ENCODE measurements around the gene PRKCA. TPM values are rescaled to one million over a fixed set of nuclear protein-coding genes. Genes with fewer than 3 reads are reported as not detected.
"Not testable (repeated sequence)": the region's sequence is repeated elsewhere in the genome, so short reads cannot be mapped to it uniquely, and the experiment has no call there.

PRKCA gene
- polyA plus RNA-seq, 4 donors: 19.9 to 27.8 (median 24.5) TPM

DNA sequence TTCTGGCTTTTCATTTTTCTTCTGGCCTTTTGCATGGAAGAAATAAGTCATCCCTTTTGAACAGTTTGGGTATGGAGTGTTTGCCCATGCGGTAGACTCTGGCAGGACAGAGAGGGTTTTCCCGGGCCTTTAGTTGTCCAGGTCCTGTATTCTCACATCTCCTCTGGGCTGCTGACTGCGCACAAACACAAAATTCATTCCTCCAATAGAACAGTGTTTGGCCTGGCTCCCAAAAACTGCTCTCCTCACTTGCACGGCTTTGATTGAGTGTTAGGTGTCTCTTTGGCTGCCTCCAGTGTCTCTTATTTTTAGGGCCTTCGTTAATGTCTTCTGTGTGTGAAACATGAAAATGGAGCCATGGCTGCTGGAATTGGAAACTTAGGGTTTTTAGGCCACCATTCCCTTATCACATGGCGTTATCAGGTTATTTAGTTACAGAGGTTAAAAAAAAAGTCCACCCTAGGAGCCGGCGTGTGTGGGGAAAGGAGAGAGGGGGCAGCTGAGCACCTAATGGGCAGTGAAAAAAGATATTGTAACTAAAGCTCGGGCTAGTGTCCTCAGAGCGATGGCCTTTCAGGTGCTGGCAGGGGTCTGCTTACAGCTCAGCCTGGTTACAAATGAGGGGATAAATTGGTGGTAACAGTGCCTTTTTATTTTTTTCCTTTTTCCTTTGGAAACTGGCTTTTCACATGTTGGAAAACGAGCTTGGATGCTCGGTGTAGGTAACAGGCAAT, 47.3 kb downstream of the PRKCA start:
- no peak for DNase-seq (ENCODE audit: low read depth in 4 of 4, low spot score in 2 of 4)

DNA sequence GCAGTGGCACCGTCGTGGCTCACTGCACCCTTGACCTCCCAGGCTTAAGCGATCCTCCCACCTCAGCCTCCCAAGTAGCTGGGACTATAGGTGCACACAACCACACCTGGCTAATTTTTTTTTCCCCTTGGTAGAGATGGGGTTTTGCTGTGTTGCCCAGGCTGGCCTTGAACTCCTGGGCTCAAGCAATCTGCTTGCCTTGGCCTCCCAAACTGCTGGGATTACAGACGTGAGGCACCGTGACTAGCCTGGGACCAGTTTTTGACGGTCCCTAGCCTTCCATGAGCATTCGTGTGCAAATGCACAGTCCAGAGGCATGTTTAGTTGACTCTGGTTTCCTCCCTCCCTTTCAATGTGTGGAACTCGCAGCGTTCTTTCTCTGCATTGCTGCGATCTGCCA, 48.2 kb downstream of the PRKCA start:
- not testable (repeated sequence) for DNase-seq (ENCODE audit: low read depth in 4 of 4, low spot score in 2 of 4)

DNA sequence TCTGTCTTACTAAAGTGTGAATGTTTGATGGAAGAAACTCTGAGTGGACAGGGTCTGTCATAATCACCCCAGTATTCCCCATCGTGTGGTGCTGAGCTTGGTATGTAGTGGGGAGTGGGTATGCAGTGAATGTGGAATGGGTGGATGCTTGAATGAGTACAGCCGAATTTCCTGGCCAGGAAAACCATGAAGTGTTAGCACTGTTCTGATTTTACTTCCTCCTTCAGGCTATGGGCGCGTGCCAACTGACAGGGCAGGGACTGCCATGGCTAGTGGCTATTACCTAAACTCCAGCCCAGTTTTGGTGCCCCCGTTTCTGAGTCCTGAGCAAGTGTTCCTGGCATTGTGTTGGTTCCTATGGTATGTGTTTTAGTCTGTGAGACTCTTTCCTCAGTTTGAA, 48.6 kb downstream of the PRKCA start:
- DNase-seq (ENCODE audit: low read depth in 4 of 4, low spot score in 2 of 4): no peak

DNA sequence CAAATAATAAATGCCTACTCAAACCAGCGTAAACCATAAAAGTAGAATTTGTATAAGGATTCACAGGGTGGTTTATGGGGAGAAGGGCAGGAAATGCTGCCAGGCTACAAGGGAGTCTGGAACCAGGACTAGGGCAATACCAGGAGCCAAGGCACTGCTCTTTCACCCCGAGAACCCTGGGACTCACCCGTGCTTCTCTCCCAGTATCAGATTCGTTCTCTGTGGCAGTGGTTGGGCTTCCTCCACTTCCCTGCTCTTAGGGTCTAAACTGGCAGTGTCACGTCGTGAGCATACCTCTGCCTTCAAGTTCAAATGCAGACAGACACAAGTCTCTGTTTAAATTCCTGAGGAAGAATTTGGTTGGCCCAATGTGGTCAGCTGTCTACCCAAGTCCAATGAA, 49.3 kb downstream of the PRKCA start:
- no peak for DNase-seq (ENCODE audit: low read depth in 4 of 4, low spot score in 2 of 4)

DNA sequence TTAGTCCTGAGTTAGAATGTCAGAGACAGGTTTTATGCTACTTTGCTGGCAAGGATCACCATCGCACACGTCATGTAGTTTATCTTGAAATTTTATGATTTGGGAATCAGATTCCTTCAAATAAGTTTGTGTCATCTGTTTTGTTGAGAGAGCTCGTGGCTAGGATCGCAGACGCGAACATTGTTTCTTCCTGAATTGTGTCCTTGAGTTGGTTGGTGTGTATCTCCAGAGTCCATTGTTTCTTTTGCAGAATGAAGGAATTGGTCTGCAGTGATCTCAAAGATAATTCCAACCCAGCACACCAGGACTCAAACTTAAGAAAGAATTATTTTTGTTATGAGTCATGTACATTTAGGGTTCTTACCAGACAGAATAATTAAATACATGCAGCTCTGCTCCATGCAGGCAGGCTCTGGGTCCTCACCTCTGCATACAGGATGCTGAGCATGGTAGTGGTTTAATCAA, 51.6 kb downstream of the PRKCA start:
- no peak for DNase-seq (ENCODE audit: low read depth in 4 of 4, low spot score in 2 of 4)

DNA sequence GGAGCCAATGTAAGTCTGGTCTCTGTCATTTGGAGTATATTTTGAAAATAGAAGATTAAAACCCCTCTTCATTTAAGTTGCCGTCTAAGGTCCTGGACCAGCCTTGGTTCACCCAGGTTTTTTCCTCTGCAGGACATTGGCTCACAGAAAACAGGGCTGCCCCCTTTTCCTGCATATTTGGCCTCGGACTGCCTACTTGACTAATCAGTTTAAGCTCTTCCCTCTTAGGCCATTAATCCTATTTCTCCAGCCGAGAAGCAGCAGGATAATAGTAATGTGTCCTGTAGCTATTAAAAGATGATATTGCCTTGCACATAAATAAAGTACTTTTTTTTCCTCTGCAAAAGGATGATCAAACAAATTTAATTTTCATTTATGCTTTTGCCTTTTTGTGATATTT, 52.1 kb downstream of the PRKCA start:
- DNase-seq (ENCODE audit: low read depth in 4 of 4, low spot score in 2 of 4): no peak

DNA sequence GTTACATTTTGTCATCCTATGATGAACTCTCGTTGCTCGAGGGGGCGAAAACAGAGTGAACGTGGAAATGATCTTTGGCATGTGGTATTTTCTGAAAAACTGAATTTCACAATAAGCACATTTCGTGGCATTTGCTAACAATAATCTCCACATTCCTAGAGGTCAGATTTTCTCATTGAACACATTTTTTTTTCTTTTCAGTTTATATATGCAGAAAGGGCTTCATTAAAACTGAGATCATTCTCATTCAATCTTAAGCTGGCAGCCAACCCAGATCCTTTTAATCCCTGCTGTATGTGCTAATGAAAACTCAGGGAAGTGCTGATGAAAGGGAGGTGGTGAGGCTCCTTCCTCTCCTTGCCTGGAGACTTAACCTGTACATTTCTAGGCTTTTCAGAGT, 52.6 kb downstream of the PRKCA start:
- no peak for DNase-seq (ENCODE audit: low read depth in 4 of 4, low spot score in 2 of 4)

DNA sequence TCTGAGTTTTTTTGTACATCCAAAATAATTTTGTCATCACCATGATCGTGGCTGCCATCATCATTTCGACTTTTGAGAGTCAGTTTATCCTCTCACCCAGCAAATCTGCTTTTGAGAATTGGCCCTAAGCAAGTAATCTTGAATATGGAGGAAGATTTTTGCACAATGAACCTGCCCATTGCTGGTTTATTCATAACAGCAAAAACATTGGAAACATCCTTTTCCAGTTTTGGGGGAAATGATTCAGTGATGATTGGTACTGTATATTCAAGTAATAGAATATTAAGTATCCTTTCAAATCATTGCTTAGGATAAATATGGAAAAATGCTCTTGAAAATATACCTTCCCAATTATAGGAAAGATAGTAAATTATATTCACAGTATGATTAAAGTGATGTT, 53.1 kb downstream of the PRKCA start:
- DNase-seq (ENCODE audit: low read depth in 4 of 4, low spot score in 2 of 4): no peak

DNA sequence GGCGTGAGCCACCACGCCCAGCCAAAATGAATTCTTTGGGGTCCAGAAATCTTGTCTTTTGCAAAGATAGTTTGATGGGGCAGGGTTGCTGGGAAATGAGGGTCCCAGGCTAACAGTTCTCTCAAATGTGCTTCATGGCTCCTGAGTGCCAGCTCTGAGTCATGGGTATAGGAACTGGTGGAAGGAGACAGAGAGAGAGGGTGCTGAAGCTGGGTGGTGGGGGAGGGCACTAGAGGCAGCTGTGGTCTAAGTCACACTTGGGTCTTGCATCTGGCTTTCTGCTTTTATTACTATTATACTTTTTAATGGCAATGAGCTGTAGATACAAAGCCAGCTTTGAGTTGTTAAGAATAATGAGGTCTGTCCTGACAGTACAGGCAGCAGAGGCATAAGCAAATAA, 54.6 kb downstream of the PRKCA start:
- DNase-seq (ENCODE audit: low read depth in 4 of 4, low spot score in 2 of 4): no peak

DNA sequence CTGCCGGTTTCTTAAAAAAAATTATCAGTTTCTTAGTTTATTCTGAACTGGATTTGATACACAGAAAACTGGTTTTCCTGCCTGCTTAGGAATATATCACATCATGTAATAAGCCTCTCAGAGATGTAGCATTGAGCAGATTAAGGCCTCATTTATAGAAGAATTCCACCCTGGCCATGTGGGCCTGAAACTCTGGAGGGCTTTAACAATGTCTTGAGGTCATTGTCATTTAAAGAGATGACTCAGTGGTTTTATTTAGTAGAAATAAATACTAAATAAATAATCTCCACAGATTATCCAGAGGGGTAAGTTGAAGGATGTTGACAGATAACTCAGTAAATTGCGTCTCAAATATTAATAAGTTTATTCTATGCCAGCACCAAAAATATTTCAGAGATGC, 56.9 kb downstream of the PRKCA start:
- DNase-seq (ENCODE audit: low read depth in 4 of 4, low spot score in 2 of 4): no peak

DNA sequence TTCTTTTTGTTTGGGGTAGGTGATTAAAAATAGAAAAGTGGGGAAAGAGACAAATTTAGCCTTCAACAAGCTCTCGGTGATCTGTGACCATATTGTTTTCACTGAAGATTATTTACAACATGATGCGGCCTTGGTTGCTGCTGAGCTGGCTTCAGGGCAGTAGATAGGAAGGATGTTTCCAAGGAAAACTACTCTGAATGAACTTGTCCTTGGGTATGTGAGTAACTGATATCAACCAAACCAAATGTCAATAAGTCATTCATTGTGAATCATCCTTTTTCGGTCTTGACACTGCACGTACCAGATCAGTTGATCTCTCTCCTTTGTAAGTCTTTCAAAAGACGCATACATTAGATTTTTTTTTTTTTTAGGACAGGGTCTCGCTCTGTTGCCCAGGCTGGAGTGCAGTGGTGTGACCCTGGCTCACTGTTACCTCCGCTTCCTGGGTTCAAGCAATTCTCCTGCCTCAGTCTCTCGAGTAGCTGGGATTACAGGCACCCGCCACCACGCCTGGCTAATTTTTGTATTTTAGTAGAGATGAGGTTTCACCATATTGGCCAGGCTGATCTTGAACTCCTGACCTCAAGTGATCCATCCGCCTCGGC, 58.6 kb downstream of the PRKCA start:
- DNase-seq (ENCODE audit: low read depth in 4 of 4, low spot score in 2 of 4): not testable (repeated sequence)

DNA sequence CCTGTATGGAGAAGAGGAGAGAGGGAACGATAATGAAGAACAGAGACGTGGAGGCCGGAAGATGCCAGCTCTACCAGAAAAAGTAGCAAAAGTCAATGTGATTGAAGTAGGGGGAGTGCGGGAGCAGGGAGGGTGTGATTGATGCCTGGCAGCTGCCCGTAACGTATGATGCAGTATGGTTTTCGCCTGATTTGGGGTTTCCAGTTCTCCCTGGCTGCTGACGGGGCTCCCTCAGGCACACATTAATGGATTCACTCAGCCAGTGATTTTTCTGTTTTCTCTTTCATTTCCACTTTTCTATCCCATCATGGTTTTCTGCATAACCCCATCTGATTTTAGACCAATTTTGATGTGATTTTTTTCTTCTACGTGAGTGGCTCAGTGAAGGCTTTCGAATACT, 62.1 kb downstream of the PRKCA start:
- no peak for DNase-seq (ENCODE audit: low read depth in 4 of 4, low spot score in 2 of 4)

DNA sequence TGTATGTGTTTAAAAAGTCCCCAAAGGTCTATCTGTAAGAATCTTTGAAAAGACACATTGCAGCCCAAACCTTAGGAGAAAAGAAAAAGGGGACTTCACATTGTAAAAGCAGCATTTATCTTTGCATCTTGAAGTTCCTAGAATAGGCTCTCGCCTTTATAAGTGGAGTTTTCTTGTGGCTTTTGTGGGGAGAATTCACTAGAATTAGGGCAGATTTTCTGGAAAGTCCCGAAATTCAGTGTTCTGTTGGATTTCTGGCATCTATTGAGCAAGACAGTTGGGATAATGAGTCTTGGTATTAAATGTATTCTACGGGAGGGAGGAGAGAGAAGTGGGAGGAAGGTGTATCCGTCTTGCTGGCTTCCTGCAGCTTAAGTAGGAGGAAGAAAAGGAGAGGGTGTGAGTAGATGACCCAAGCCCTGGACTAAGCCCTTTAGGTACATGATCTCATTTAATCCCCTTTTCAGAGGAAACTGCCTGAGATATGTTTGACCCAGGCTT, 62.6 kb downstream of the PRKCA start:
- DNase-seq (ENCODE audit: low read depth in 4 of 4, low spot score in 2 of 4): no peak

DNA sequence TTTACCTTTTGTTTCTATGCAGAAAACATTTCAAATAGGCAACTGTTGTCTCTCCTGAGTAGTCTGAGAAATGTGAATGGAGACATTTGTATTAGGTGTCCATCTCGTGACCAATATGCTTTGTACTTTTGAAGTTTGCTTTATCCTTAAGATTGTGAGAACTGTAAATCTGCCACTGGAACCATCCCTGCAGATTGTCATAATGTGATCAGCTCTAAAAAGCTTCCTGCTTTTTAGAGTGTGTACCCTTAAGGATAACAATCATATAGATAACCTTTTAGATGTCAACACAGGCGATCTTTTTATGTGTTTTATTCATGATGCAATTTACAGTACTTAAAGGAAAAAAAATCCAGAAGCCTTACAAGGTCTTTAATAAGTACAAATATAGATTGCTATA, 63.5 kb downstream of the PRKCA start:
- no peak for DNase-seq (ENCODE audit: low read depth in 4 of 4, low spot score in 2 of 4)

DNA sequence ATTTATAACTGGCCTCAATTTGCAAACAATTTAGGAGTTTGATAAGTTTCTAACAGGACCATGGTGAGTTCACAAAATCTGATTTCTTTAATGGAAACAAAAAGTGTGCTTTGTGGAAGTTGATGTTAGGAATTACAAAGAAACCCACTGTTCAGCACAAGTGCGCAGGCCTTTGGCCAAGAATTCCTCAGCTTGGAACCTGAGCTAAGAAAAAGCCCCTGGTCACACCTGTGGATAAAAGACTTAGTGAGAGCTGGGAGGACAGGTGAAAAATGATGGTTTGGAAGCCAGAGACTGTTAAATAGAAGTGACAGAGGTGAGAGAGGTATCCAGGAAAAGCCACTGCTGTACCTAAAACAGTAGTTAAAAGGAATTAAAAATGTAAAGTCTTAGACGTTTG, 64.7 kb downstream of the PRKCA start:
- no peak for DNase-seq (ENCODE audit: low read depth in 4 of 4, low spot score in 2 of 4)

DNA sequence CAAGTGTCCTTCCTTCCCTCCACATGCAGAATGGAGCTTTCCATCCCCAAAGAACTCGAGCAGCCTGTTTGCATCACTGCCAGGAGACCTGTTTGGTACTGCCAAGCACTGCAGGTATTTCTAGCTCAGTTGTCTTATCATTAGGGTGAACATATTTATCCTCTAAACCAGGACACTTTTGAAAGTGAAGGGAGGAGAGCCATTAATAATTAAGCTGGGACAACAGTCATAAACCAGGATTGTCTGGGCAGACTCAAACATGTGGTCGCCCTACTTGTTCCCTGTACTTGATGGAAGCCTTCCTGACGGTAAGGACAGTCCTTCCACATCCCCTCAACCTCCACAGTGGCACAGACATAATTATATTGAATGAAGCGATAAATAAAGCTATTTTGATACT, 67.4 kb downstream of the PRKCA start:
- DNase-seq (ENCODE audit: low read depth in 4 of 4, low spot score in 2 of 4): no peak

DNA sequence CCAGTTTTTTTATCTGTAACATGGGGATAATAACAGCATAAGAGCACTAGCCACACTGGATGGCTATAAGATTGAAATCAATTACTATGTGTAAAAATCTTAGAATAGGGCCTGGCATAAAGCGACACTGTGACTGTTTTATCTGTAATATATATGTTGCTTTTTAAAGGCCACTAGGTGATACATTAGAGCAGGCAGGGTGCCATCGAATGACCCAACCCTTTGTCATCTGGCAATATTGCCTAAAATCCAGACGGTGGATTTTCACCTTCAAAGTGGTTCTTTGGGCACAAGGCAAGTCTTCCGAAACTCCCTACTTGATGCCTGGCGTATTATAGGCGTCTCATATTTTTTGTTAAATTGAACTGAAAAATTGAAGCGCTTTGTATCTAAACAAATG, 69.1 kb downstream of the PRKCA start:
- no peak for DNase-seq (ENCODE audit: low read depth in 4 of 4, low spot score in 2 of 4)

DNA sequence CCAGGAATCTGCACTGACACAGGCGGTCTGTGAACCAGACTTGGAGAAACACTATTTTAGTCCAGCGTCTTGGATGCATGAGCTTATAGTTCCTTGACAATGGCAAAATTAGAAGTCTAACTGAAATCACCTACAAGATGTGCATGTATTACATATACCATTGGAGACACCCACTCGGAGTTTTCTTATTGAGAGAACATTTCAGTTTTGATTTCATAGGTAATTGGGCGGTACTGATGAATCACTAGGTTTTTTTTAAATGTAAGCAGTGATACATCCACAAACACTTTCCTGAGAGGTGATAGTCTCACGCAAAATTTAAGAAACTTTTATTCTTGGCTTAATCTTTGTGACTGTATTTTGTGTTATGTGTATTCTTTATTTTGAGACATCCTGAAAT, 69.8 kb downstream of the PRKCA start:
- DNase-seq (ENCODE audit: low read depth in 4 of 4, low spot score in 2 of 4): no peak

DNA sequence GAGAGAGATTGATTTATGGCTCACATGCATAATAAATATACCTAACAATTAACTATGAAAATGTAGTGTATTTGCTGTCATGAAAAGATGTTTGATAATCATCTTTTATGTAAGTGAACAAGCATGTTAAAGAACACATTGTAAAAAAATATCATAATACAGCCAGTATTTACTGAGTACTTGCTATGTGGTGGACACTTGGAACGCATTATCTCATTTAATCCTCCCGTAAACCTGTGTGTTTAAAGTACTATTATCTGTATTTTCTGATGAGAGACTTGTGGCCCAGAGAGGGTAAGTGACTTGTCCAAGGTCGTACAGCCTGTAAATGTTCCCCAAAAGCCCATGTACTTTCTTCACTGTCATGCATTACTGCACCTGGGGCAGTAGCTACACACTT, 70.7 kb downstream of the PRKCA start:
- no peak for DNase-seq (ENCODE audit: low read depth in 4 of 4, low spot score in 2 of 4)

DNA sequence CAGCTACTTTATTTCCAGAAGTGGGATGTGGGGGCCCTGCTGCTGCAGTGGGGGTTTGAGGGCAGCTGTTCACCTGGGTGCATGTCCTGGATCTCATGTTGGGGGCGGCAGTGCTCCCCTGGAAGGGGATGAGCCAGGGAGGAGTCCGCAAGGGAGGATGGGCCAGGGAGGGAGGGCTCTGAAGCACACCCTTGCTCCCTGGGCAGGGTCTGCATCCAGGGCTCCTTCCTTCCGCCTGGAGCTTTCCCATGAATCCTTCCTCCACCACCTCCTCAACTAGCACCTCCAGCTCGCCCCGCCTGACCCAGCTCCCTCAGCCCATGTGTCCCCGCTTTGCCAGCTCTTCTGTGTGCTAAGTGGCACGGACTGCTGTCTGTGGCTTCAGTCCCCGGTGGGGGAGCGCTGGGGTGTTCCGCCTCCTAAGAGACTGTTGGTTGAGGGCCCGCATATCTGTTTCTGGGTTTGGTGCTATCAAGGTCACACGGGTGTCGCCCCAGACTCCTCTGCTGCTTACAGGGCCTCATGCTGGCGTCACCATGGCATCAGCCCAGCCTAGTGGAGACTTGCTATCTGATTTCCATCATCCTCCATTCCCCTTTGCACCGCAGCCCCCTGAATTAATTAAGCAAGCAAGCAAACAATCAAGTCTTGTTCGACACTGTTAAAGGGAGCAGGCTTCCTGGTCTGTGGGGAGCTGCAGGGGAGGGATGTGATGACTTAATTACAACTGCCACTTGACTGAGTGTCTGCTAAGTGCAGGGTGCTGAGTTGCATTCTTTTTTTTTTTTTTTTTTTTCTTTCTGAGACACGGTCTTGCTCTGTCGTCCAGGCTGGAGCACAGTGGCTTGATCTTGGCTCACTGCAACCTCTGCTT, 71.8 kb downstream of the PRKCA start:
- DNase-seq (ENCODE audit: low read depth in 4 of 4, low spot score in 2 of 4): no peak

DNA sequence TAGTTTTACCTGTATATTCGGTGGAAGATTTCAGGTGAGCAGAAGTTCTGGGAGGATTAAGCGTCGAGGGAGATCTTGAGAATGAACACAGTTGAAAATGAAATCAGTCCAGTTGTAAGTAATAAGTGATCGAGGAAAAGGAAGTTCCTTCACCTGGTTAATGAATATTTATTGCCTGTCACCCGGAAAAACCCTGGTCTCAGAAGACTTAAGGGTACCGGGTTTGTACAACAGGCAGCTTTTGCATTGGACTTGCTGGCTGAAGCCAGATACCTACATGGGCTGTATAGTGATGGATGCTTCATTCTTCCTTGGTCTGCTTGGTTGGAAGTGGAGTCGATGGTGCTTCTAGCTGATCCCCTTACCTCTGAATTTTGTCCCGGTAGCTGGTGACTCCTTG, 72.7 kb downstream of the PRKCA start:
- no peak for DNase-seq (ENCODE audit: low read depth in 4 of 4, low spot score in 2 of 4)
